NCI-H146 treated with DMSO at 0.1 percent for 48 hours (cell line): ENCODE results near the gene GOSR1.
A peak's percentile ranks its signal among the peaks of the same experiment; 100 is the strongest.
"Not testable (repeated sequence)": the region's sequence is repeated elsewhere in the genome, so short reads cannot be mapped to it uniquely, and the experiment has no call there.

Experiments used
- DNase-seq: peaks from one replicate; lab custom pipeline; 2025; ENCODE audit not compliant: unreplicated experiment; lab: John Stamatoyannopoulos, UW

The GOSR1 gene

DNA sequence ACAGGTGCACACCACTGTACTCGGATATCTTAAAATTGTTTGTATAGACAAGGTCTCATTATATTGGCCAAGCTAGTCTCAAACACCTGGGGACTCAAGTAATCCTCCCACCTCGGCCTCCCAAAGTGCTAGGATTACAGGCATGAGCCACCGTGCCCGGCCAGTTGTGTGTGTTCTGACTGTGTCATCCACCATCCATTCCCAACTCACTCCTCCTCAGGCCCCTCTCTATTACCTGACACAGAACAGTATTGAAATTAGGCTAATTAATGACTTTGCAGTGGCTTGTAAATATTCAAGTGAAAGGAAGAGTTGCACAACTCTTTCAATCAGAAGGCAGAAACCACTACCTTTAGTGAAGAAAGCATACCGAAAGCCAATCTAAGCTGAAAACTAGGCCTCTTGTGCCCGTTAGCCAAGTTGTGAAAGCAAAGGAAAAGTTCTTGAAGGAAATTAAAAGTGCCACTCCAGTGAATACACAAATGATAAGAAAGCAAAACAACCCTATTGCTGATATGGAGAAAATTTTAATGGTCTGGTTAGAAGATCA, 28.7 kb downstream of the GOSR1 start:
- no peak for DNase-seq

DNA sequence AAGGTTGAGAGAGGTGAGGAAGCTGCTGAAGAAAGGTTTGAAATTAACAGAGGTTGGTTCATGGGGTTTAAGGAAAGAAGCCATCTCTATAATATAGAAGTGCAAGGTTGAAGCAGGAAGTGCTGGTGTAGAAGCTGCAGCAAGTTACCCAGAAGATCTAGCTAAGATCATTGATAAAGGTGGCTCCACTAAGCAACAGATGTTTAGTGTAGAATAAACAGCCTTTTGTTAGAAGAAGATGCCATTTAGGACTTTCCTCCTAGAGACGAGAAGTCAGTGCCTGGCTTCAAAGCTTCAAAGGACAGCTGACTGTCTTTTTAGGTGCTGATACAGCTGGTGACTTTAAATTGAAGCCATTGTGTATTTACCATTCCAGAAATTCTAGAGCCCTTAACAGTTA, 29.3 kb downstream of the GOSR1 start:
- no peak for DNase-seq

DNA sequence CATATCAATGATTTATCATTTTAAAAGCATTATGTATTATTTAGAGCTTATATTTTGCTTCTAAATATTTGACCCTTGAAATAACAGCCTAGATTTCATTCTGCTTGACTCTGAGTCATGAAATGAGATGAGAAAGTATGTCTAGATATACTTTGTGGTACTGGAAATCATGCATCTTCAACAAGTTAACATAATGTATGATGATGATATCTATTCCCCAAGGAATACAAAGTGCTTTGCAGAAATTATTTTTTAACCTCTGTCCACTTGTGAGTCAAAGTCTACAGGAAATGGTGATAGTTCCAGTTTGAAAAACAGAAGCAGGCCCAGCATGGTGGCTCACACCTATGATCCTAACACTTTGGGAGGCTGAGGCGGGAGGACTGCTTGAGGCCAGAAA, 36.1 kb downstream of the GOSR1 start:
- DNase-seq = no peak

DNA sequence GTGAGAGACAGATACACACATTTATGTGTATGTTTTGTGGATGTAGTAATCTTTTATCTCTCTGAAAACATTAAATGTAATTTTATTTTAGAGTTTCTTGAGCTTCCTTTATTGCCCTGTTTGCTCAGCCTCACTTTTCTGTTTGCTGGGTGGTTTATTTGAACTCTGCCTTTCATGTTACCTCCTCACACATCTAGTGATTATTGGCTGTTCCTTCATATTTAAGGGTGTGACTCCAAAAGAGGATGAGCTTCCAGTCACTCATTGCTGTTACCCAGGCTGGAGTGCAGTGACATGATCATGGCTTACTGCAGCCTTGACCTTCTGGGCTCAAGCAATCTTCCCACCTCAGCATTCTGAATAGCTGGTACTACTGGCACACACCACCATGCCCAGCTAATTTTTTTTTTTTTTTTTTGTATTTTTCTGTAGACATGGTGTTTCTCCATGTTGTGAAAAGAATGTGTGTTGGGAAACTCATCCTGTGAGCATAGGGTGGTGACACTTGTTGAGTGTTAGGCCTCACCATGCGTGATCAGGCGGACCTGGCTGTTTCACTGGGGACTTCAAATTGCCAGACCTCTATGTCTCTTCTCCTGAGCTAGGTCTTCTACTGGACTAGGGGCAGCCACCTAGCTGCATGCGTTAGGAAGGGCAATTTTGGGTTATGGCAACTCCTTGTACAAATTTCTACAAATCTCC, 37.8 kb downstream of the GOSR1 start:
- no peak for DNase-seq

DNA sequence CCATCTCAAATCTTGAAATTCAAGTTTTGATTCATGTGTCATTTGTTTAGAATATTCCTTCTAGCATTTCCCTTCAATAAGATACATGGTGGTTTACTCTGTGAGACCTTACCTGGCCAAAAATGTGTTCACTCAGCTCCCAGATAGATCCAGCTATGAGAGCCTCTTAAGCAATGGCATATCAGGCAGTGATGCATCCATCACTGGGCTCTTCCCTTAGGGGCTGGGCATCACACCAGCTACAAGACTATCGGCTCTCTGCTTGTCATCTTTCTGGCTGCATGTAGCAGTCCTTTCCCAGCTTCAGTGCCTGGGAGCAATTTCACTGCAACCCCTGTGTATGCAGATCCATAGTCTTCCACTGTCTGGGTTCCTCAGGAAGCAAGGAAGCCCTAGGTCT, 40.6 kb downstream of the GOSR1 start:
- DNase-seq = no peak

DNA sequence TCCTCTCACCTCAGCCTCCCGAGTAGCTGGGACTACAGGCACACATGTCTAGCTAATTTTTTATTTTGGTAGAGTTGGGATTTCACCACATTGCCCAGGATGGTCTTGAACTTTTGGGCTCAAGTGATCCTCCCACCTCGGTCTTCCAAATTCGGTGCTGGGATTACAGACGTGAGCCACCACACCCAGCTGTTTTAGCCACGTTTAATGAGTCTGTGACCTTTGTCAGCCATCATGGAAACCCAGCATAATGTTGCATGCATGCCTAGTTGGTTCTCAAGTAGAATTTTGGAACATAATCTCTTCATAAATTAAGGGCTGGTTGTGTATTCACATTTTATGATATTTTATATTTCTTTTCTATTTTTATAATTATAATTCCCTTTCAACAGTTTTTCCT, 42.0 kb downstream of the GOSR1 start:
- DNase-seq = no peak

DNA sequence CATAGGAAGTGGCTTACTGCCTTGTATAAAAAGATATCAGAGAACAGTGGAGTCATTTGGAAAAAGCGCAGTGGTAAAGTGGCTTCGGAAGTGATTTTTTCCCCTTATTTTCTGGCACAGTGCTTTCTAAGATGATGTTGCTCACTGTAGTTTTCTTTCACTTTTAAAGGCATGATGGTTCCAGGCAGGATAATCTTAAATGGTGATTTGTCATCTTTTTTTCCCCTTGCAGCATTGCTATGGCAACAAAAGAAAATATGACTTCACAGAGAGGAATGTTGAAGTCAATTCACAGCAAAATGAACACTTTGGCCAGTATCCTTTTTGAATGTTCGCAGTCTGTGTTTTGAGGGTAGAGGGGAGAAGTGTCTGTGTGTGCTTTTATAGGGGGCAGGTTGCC, 42.5 kb downstream of the GOSR1 start:
- DNase-seq = no peak

DNA sequence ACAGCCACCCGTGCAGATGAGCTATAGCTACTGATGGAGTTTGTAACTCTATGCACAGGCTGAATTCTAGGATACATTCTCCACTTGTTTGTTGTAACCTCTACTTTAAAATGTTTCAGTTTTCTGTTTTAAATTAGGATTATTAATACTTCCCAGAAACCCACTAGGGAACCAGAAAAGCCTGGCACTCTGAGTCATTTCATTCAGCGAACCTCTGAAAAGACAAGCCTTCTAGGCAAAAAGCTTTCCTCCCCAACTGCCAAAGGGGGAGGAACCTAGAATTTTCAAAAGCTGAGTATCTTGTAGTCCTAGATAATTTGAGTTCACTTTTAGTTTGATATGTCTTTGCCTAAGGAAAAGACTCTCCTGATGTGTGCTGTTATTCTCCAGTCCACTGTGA, 43.2 kb downstream of the GOSR1 start:
- no peak for DNase-seq

DNA sequence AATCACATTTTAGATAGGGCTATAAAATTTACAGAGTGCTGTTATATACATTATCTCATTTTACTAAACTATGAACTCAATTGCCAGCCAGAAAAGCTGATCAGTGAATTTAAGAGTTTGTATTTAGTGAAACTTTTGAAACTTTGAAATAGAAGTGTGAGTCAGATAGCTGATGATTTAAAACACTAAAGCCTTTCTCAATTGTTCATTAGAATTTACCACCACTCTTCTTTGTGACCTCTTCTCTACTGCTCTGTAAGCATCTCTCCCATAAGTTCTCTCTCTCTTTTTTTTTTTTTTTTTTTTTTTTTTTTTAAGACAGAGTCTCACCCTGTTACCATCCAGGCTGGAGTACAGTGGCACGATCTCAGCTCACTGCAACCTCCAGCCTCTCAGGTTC, 43.7 kb downstream of the GOSR1 start:
- DNase-seq = no peak

DNA sequence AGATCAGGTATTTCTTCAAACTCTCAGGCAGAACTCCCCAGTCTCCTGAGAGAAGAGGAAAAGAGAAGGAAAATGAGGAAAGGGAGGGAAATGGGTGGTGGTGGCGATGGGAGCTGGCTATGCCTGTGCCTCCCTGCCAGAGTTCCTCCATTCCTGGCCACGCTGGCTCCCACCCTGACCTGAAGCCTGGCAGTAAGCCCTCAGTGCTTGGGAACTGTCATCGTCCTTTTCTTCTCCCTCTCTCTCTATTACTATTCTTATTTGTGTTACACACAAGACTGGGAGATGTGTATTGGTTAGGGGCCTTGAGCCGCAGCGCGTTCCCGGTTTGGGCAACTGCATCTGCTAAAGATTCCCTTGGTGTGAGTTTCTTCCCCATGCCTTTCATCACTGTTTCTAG, 44.6 kb downstream of the GOSR1 start:
- DNase-seq = no peak

DNA sequence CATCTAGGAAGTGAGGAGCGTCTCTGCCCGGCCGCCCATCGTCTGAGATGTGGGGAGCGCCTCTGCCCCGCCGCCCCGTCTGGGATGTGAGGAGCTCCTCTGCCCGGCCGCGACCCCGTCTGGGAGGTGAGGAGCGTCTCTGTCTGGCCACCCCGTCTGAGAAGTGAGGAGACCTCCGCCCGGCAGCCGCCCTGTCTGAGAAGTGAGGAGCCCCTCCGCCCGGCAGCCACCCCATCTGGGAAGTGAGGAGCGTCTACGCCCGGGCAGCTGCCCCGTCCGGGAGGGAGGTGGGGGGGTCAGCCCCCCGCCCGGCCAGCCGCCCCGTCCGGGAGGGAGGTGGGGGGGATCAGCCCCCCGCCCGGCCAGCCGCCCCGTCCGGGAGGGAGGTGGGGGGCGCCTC, 46.0 kb downstream of the GOSR1 start:
- not testable (repeated sequence) for DNase-seq

DNA sequence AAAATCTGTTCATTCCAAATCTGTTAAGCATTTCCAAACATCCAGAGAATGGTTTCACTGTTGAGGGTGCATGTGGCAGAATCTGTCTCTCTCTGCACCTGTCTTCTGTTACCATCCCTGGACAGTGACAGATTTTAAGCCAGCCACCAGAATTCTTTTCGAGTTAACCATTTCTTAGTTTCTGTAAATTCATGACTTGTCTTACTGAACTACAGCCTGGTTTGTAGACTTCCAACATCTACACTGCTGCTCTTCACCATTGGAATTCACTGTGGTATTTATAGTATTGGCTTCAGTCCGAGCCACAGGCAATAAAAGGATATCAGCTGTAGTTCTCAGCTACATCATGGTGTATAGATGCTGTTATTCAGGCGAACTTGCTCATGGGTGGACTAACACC, 47.6 kb downstream of the GOSR1 start:
- DNase-seq = no peak

DNA sequence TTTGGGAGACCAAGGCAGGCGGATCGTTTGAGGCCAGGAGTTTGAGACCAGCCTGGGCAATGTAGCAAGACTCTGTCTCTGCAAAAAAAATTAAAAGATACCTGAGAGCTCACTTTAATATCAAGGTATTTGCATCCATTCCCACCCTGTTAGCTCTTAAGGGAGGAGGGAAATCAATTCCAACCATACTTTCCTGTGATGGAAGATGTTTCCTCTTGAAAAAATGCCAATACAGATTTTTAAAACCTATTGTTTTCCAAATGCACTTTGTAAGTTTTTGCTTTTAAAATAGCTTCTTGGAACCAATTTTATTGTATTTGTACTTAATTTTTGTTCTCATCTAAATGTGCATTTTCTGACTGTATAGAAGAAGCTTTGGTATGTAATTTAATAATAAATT, 49.2 kb downstream of the GOSR1 start:
- DNase-seq = no peak

DNA sequence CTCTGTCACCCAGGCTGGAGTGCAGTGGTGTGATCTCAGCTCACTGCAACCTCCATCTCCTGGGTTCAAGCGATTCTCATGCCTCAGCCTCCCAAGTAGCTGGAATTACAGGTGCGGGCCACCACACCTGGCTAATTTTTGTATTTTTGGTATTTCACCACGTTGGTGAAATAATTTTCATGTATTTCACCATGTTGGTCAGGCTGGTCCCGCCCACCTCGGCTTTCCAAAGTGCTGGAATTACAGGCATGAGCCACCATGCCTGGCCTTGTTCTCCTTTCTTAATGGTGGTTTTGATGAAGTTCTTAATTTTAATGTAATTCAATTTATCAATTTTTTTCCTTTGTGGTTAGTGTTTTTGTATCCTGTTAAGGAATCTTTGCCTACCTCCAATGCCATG, 51.5 kb downstream of the GOSR1 start:
- DNase-seq = not testable (repeated sequence)

DNA sequence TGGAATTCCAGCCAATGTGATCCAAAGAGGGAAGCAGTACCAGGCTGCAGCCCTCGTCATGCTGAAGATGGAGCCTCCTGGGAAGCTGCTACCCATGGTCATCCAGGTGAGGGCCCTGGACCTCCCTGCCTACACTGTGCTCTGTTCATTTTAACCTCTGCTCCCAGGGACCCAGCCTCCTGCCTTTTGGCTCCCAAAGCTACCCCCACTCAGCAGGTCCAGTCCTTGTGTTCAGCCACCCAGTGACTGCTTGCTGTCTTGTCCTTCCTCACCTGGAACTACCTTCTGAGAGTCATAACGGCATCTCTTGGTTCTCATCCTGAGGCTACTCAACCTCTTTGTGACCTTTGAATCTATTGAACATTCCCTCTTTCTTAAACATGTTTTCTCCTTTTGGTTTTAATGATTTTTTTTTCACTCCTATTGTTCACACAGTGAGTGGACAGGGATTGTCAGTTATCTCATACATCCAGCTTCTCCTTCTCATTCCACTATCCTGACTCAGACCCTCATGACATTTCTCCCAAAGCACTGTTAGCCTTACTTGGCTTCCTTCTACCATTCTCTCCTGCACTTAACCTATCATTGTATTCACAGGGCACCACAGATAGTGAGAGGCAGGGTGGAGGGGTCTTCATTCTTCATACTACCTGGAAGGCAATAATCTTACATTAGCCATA, 53.3 kb downstream of the GOSR1 start:
- DNase-seq = no peak

DNA sequence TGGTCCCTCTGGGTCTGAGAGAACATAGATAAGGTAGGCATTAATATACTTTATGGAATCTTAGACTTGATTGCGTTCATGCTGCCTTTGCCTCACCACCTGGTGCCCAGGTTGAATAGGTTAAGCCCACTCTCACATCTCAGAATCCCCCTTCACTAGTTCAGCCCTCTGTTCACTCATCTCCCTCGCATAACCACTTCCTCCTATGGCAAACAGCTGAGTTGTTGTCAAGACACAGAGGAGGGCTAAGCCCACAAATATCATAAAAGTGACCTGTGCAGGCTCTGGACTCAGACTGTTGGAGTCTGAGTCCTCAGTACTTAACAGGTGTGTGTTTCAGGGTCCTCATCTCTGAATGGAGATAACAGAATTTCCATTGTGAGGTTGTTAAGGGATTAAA, 55.7 kb downstream of the GOSR1 start:
- no peak for DNase-seq

DNA sequence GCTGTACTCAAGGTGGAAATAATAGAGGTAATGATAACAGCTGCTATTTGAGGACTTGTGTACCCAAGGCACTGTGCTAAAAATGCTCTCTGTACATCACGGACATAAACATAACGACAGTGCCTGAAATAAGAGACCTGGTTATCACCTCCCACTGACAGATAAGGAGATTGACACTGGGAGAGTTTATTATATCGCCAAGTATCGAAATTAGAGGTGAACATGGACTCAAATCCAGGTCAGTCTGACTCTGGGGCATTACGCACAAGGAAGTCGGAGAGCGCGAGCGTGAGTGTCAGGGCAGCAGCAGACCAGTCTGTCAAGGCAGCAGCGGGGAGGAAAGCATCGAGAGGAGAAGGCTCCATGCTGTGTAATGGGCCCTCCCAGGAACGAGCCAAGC, 57.1 kb downstream of the GOSR1 start:
- DNase-seq = peak; percentile 60

DNA sequence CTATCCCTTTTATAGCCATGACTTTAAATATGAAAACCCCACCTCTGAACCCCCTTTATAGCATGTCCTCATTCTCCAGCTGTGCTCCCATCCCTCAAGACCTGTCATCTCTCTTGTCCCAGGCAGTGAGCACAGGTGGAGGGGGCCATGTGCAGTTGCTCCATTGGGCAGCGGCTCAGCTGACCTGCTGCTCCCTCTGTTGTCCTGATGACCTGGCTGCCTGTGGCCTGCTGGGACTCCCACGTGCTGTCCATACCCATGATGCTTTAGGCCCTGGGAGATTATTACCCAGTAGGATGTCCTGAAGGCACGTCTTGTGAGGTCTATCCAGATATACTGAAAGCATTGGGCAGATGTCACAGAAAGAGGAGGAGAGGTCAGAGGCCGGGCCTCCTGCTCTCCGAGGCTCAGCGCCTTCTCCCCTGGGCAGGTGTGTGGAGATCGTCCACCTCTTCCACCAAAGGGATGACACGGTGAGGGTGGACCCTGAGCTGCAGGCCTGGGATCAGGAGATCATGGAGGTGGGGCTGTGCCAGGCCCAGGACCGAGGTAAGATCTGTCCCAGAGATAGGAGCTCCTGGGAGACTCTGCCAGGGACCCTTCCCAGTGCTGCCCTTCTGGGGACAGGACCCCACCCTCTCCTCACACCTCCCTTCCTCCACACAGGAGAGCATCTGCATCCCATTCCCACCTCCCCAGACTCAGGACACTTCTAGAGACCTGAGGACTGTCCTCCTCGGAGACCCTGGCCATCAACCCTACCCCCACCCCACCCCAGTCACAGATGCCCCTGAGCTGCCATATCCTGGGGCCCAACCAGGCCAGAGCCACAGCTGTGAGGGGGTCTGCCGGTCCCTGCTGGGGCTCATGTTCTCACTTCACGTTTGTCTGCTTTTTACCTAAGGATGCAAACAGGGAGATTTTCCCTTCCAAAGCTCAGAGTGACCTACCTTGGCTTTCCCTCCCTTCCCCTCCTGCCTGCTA, 58.0 kb downstream of the GOSR1 start:
- DNase-seq = no peak

DNA sequence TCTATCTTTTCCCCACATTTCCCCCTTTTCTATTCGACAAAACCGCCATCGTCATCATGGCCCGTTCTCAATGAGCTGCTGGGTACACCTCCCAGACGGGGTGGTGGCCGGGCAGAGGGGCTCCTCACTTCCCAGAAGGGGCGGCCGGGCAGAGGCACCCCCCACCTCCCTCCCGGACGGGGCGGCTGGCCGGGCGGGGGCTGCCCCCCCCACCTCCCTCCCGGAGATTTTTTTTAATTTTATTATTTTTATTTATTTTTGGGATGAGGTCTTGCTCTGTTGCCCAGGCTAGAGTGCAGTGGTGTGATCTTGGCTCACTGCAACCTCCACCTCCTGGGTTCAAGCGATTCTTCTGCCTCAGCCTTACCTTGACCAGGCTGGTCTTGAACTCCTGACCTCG, 59.6 kb downstream of the GOSR1 start:
- DNase-seq = not testable (repeated sequence)

DNA sequence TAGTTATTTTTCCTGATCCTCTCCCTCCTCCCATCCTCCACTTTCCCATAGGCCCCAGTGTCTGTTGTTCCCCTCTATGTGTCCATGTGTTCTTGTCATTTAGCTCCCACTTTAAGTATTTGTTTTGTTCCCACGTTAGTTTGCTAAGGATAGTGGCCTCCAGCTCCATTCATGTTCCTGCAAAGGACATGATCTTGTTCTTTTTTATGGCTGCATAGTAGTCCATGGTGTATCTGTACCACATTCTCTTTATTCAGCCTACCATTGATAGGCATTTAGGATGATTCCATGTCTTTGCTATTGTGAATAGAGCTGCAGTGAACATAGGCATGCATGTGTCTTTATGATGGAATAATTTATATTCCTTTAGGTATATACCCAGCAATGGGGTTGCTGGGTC, 60.5 kb downstream of the GOSR1 start:
- not testable (repeated sequence) for DNase-seq

DNA sequence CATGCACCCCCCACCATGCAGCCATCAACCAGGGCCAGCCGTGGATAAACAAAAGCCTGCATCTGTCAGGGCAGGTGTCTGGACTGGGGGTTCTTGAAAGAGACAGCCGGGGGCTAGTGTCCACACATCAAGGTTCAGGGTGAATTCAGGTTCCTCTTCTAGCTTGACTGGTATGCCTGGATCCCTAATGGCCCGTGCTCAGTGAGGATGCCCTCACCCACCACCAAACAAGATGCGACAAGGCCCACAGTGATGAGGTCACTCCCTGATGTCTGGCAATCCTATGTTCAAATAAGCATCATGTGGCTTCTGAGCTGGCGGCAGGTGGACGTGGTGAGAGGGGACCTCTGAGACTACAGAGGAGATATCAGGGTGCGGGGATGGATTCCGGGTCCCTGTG, 64.6 kb downstream of the GOSR1 start:
- DNase-seq = peak; percentile 4
